Tibial nerve (tissue), 4 donors: Measurements from ENCODE around the gene KLF13. TPM values are rescaled to one million over a fixed set of nuclear protein-coding genes. Genes with fewer than 3 reads are reported as not detected.

ENCODE experiments used
- DNase-seq, 2 donors: peaks; one replicate each; pipeline ENCODE4 v3.0.0-alpha.2; 2019; ENCODE audit warnings: low spot score in 2 of 2
- H3K27ac ChIP-seq, 4 donors: fragments of 200-600 bp; sonication (generic) in 3 of 4; one replicate each; pipeline ENCODE4 v1.5.1; 2017 to 2019; ENCODE audit warnings: mild to moderate bottlenecking in 1 of 4
- H3K27me3 ChIP-seq, 2 donors: fragments of 200-600 bp; sonication (generic) in 1 of 2; one replicate each; pipeline versions ENCODE4 v1.5.1 to v1.6.0; 2017 to 2019
- H3K36me3 ChIP-seq, 3 donors: fragments of 200-600 bp; sonication (generic); one replicate each; pipeline ENCODE4 v1.5.1; 2018 to 2019
- H3K4me1 ChIP-seq, 4 donors: fragments of 200-600 bp; sonication (generic) in 3 of 4; one replicate each; pipeline ENCODE4 v1.5.1; 2017 to 2019
- H3K4me3 ChIP-seq, 4 donors: fragments of 200-600 bp; sonication (generic) in 3 of 4; one replicate each; pipeline ENCODE4 v1.5.1; 2017 to 2019; ENCODE audit warnings: mild to moderate bottlenecking in 1 of 4, moderate library complexity in 1 of 4
- H3K9me3 ChIP-seq, 4 donors: fragments of 200-600 bp; sonication (generic) in 3 of 4; one replicate each; pipeline ENCODE4 v1.5.1; 2017 to 2019
- EP300 ChIP-seq, 2 donors: sonication (generic); formaldehyde crosslinking; IDR thresholded peaks; one replicate each; pipeline ENCODE4 v1.6.1; 2017; ENCODE audit warnings: antibody characterized with exemption in 2 of 2, mild to moderate bottlenecking in 1 of 2
- POLR2A ChIP-seq, 2 donors: fragments of 450-650 bp; IDR thresholded peaks; one replicate each; pipeline ENCODE4 v1.6.1; 2017; ENCODE audit warnings: antibody characterized with exemption in 2 of 2, mild to moderate bottlenecking in 2 of 2, moderate library complexity in 2 of 2
- WGBS, 2 donors: methylation state at CpG; one replicate each; pipeline ENCODE4 v1.1.5; 2018; 5-methylcytosine and 5-hydroxymethylcytosine counted together
- total RNA-seq, 4 donors: library from RNA; depleted of rRNA; stranded (reverse); fragments of >200 nt; gene quantifications; one replicate each; pipeline ENCODE4 v1.1.0, GENCODE V29; 2016
- TF ChIP-seq, protein P1 (sequence below), 5 experiments: fragments of 200-600 bp in 3 of 5; fragments of 450-650 bp in 2 of 5; sonication (generic) in 3 of 5; IDR thresholded peaks; one replicate each; pipeline ENCODE4 v1.5.1; 2016 to 2019; ENCODE audit warnings: antibody characterized with exemption in 5 of 5, mild to moderate bottlenecking in 3 of 5, moderate library complexity in 2 of 5

The KLF13 gene
- total RNA-seq, 4 donors from 2014 or later = 61.2 to 77.9 (median 75.1) TPM

DNA sequence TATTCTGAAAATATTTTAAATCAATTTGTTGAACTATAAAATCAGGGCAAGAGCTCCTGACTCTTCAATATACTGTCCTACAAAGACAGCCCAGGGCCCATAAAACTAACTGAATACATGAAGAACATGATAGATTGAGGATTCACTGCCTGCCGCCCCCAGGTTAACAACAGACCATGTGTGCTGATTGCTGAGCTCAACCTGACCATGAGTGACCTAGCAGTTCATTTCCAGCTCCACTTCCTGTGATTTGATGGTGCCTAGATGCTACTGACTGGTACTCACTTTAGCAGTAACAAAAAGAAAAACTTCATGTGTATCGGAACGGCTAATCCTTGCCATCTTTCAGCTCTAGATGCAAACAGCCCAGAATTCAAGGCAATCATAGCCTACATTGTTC, 9.6 kb upstream of the KLF13 start:
- H3K4me3 ChIP-seq = no peak overlapping the region
- H3K27ac ChIP-seq = no peak overlapping the region
- H3K36me3 ChIP-seq = no peaks in the 10 kb centered on the region
- 88 to 94% methylated on average over 3 of the region's 3 CpGs for WGBS, 2 donors
- peaks cover 0 to 4% (median 0%) of the 10 kb centered on the region in 4 donors for H3K4me1 ChIP-seq
- no peak for DNase-seq
- peaks cover 0 to 15% (median 4%) of the 10 kb centered on the region in 4 donors for H3K9me3 ChIP-seq
- TF ChIP-seq, protein P1, sequence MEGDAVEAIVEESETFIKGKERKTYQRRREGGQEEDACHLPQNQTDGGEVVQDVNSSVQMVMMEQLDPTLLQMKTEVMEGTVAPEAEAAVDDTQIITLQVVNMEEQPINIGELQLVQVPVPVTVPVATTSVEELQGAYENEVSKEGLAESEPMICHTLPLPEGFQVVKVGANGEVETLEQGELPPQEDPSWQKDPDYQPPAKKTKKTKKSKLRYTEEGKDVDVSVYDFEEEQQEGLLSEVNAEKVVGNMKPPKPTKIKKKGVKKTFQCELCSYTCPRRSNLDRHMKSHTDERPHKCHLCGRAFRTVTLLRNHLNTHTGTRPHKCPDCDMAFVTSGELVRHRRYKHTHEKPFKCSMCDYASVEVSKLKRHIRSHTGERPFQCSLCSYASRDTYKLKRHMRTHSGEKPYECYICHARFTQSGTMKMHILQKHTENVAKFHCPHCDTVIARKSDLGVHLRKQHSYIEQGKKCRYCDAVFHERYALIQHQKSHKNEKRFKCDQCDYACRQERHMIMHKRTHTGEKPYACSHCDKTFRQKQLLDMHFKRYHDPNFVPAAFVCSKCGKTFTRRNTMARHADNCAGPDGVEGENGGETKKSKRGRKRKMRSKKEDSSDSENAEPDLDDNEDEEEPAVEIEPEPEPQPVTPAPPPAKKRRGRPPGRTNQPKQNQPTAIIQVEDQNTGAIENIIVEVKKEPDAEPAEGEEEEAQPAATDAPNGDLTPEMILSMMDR (IDR thresholded peaks at IDR 0.05) = no peak
- TF ChIP-seq POLR2A (IDR thresholded peaks at IDR 0.05) (no peak), EP300 (IDR thresholded peaks at IDR 0.05) (no peak)
- no peaks in the 10 kb centered on the region for H3K27me3 ChIP-seq

DNA sequence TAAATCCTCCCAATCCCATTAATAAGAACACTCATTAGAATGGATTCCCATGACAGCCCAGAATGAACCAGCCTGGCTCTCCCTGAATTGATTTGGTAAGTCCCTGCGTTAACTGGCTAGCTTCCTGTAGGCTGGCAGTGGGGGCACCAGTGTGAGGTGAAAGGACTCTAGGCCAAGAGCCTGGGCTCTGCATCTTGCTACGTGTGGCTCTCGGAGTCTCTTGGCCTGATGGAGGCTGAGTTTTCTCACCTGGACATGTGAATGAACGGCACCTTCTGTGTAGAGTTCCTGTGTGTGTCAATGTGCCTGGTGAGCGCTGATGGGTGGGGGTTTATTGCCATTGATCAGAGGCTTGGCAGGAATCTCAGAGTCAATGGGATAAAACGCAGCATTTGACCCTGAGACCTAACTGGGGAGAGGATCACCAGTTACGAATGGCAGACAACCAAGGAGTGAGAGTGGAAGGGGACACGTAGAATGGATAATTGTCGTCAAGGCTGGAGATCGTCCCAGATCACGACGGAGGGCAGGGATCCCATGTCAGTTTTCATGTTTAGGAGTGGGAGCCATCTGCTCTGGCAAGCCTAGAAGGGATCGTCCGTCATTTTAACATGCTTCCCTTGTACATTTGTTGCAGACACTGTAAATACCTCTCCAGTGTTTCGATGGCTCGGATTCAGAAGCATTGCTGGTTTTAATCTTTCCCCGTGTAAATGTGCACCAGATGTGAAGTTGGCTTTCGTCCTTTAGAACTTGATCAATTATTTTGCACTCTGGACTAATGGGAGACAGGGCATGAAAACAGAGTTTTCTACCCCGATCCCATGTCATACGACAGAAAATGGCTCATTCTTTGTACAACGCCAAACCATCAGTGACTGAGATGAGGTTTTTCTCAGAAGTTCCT, 9.0 kb upstream of the KLF13 start:
- peaks cover 0 to 15% (median 4%) of the 10 kb centered on the region in 4 donors for H3K9me3 ChIP-seq
- no peak overlapping the region for H3K27ac ChIP-seq
- no peaks in the 10 kb centered on the region for H3K36me3 ChIP-seq
- H3K4me1 ChIP-seq = peaks cover 0 to 4% (median 0%) of the 10 kb centered on the region in 4 donors
- 66 to 76% methylated on average over 21 of the region's 21 CpGs for WGBS, 2 donors
- no peaks in the 10 kb centered on the region for H3K27me3 ChIP-seq
- TF ChIP-seq EP300 (IDR thresholded peaks at IDR 0.05) (no peak), POLR2A (IDR thresholded peaks at IDR 0.05) (no peak)
- TF ChIP-seq, protein P1 (IDR thresholded peaks at IDR 0.05) = no peak
- H3K4me3 ChIP-seq = no peak overlapping the region
- DNase-seq = no peak

DNA sequence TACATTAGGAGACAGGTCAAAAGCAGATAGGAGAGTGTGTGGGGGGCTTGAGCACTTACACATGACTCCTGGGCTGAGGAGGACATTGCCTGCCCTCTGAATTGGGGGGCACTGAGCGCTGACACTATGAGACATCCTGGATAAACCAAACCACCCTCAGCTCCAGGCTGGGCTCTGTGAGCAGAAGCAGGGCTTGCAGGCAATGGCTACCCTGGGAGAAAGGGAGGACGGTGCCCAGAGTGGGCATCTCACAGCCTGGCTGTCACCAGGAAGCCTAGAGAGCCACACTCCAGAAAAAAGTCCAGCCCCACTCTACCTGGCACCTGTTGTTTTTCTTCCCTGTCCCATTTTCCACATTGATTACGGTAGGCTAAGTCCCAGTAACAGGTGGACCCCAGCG, 8.2 kb upstream of the KLF13 start:
- 86 to 96% methylated on average over 4 of the region's 4 CpGs for WGBS, 2 donors
- Histone ChIP-seq H3K4me1 (peaks cover 0 to 4% (median 0%) of the 10 kb centered on the region in 4 donors), H3K27me3 (no peaks in the 10 kb centered on the region), H3K9me3 (peaks cover 0 to 9% (median 3%) of the 10 kb centered on the region in 4 donors), H3K4me3 (no peak overlapping the region), H3K36me3 (no peaks in the 10 kb centered on the region), H3K27ac (no peak overlapping the region)
- TF ChIP-seq, protein P1 (IDR thresholded peaks at IDR 0.05) = no peak
- no peak for DNase-seq

DNA sequence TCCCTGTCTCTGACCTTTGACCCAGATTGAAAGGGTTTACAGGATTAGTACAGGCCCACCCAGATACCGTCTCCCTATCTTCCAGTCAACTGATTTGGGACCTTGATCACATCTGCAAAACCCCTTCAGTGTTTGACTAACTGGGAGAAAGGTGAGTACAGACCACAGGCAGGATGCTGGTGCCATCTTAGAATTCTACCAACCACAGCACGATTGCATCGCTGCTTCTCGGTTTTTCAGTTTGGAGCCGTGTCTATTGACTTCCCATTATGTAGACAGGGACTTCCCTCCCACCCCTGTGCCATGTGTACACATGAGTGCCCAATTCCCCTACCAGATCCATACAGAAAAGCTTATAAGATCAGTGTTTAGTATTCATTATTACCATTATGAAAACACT, 6.6 kb upstream of the KLF13 start:
- TF ChIP-seq, protein P1 (IDR thresholded peaks at IDR 0.05) = no peak
- no peak for TF ChIP-seq POLR2A (IDR thresholded peaks at IDR 0.05)
- TF ChIP-seq EP300 (IDR thresholded peaks at IDR 0.05) = no peak
- 74 to 82% methylated on average over 5 of the region's 5 CpGs for WGBS, 2 donors
- H3K27me3 ChIP-seq = no peaks in the 10 kb centered on the region
- no peaks in the 10 kb centered on the region for H3K36me3 ChIP-seq
- H3K4me1 ChIP-seq = peaks cover 0 to 12% (median 7%) of the 10 kb centered on the region in 4 donors
- no peak overlapping the region for H3K27ac ChIP-seq
- no peaks in the 10 kb centered on the region for H3K9me3 ChIP-seq
- no peak overlapping the region for H3K4me3 ChIP-seq
- no peak for DNase-seq

DNA sequence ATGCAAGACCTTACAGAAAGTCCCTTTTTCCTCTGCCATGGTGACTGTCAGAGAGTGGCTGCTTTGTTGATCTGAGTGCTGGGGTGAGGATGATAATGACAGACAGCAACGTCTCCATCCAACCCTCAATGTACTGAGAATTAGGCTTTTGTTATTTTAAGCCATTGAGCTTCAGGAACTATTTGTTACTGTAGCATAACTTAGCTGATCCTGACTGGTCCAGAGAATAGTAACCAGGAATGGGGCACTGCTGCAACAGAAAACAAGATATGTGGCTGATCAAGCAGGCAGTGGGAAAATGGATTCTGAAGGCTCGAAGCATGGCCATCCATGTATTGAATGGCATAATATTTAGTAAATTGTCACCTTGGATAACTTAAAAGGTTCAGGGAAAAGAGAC, 5.2 kb upstream of the KLF13 start:
- WGBS, 2 donors = 85 to 96% methylated on average over 2 of the region's 2 CpGs
- Histone ChIP-seq H3K27ac (no peak overlapping the region), H3K27me3 (no peaks in the 10 kb centered on the region), H3K9me3 (no peaks in the 10 kb centered on the region), H3K4me3 (no peak overlapping the region), H3K4me1 (peaks cover 0 to 17% (median 9%) of the 10 kb centered on the region in 4 donors), H3K36me3 (no peaks in the 10 kb centered on the region)
- DNase-seq = no peak
- no peak for TF ChIP-seq EP300 (IDR thresholded peaks at IDR 0.05)
- no peak for TF ChIP-seq POLR2A (IDR thresholded peaks at IDR 0.05)
- TF ChIP-seq, protein P1 (IDR thresholded peaks at IDR 0.05) = no peak
